DMS 273 (cell line): ENCODE data around the gene MT1A.

Experiments used
- DNase-seq: peaks from one replicate; lab custom pipeline; 2025; ENCODE audit not compliant: unreplicated experiment; lab: John Stamatoyannopoulos, UW

The MT1A gene

DNA sequence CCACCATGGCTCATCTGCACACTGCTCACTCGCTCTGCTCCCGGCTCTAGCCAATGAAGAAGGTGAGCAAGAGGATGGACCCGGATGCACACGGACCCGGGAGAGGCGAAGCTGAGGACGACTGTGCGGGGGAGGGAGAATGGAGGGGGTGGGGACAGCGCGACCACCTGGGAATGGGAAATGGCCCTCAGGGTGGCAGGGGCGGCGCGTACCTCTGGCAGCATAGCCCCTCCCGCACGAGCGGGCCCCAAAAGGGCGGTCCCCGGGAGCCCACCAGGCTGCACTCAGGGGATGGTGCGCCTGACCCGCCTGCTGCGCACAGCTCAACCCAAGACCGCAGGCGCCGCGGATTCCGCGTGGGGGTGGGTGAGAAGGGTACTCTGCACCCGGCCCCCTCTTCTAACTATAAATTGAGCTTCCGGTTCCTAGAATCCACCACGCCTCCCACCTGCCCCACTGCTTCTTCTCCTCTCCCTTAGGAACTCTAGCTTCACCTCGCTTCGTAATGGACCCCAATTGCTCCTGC lies 37.3 kb downstream of the MT1A start:
- no peak for DNase-seq

DNA sequence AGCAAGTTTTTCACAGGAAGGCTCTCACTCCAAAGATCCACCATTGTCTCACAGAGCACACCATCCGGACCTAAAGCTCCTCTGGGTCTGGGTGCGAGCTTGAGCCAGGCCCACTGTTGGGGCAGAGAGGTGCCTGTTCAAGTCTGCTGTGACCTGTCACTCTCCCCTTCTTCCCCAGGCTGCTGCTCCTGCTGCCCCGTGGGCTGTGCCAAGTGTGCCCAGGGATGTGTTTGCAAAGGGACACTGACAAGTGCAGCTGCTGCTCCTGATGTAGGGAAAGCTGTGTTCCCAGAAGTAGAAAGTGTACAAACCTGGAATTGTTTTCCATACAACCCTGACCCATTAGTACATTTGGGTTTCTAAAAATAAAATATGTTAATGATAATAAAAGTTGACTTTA lies 39.0 kb downstream of the MT1A start:
- DNase-seq, result no peak

GRCh38 chr16:56679078-56679730 lies 40.7 kb downstream of the MT1A start:
- DNase-seq, result no peak

DNA sequence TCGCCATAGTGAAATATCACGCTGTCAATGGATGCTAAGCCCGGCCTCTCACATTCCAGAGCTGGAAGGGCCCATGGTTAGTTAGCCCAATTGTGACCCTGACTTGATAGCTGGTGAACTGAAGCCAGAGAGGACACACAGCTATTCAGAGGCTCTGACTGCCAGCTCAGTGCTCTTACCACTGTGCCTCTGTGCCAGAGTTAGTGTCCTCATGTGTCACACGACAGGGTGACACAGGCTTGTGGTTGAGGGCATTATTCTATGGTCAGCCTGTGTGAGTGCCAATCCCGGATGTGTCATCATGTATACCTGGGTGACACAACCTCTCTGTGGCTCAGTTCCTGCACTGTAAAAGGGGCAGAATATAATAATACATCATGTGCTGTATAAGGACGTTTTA lies 41.4 kb downstream of the MT1A start:
- no peak for DNase-seq

DNA sequence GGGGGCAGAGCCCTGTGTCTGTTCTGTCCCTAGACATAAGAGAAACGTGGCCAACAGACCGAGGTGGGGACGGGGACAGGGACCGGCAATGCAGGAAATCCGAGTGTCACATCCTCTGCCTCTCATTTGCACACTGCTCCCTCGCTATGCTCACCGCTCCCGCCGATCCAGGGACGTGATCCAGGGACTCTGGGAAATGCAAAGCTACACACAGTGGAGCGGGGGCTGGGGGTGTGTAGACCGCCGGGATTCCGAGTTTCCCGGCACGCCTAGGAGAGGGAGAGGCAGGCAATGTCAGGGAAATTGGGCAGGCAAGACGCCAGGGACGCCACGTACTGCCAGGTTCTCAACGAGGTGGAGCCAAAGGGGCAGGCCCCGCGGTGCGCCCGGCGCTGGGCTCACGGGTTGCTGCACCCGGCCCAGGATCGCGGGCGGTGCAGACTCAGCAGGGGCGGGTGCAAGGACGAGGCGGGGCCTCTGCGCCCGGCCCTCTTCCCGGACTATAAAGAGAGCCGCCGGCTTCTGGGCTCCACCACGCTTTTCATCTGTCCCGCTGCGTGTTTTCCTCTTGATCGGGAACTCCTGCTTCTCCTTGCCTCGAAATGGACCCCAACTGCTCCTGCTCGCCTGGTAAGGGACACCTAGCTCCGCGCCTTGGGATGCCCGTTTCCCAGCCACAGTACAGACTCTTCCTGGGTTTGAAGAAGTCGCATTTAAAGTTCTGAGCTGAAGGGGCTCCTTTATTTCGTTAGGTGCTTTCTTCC lies 43.7 kb downstream of the MT1A start, which contains the start of gene MT1X:
Gene MT1X, plus strand, starts transcription at position 532 of the 764 bp plus-strand sequence. Its CDS starts 71 bp downstream, at position 603.
- peak; percentile 97 for DNase-seq

- DNase-seq, result peak; percentile 55
Observed at GRCh38 chr16:56682703-56683397, 44.4 kb downstream of the MT1A start.

GRCh38 chr16:56683424-56684172 lies 45.1 kb downstream of the MT1A start:
- DNase-seq, result peak; percentile 43

- DNase-seq, result no peak
Observed at GRCh38 chr16:56684256-56684925, 45.9 kb downstream of the MT1A start.

DNA sequence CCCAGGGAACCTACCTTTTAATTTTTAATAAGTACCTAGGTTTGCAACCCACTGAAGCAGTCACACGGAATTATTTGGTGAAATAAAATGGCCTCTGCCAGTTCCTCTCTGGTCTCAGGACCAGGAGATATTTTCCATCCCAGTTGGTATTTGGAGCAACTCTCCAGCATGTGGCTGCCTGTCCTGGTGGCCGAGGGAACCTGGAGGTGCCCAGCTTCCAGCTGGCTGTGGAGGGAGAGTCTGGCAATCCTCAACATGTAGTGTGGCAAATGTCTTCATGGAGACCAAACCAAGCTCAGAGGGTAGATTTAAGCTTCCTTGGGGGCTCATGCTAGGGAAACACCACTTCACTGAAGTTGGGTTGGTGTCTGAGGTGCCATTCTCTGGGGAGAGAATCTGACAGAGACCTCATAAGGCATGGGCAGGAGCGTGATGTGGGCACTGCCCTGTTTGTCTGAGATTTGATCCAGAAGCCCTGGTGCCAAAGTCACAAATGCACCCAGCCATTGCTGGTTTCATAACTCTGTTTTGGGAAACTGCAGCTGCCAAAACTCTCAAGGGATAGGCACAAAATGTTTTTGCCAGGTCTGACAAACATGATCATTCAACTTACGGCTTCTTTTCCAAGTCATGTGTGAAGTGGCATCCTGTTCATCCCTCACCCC lies 46.6 kb downstream of the MT1A start:
- no peak for DNase-seq

GRCh38 chr16:56686758-56687157 lies 48.3 kb downstream of the MT1A start:
- no peak for DNase-seq

DNA sequence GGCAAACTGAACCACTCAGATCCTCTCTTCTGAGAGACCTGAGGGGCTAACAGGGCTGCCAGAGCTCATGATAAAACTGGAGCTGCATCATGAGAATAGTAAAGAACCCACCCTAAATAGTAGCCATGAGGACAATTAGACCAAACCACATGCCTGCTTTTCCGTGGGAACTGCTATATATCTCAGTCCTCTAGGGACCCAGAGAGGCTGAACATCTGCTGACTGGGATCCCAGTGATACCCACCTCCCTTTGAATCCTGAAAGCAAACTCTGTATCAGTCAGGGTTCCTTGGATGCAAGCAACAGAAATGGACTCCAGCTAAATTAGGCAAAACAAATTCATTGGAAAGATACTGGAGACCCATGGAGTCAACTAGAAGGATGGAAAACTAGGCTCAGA lies 50.3 kb downstream of the MT1A start:
- peak; percentile 70 for DNase-seq

GRCh38 chr16:56689171-56689570 lies 50.7 kb downstream of the MT1A start:
- DNase-seq, result peak; percentile 40
